Measurements from ENCODE around the gene CHCT1. TPM values are rescaled to one million over a fixed set of nuclear protein-coding genes. Genes with fewer than 3 reads are reported as not detected.

CHCT1 gene
- total RNA-seq, 1 donor from 2014 or later: not detected

GRCh38 chr17:60403962-60404361 lies 18.3 kb upstream of the CHCT1 start:
- H3K4me1 Mint-ChIP-seq (ENCODE audit: low read depth): peaks cover 5% of the 10 kb centered on the region
- no peak overlapping the region for H3K4me3 Mint-ChIP-seq (ENCODE audit: unreplicated experiment)
- no peak for DNase-seq (ENCODE audit: low spot score)
- no peak for TF ChIP-seq CTCF (IDR thresholded peaks at IDR 0.05)
- no peaks in the 10 kb centered on the region for H3K36me3 Mint-ChIP-seq (ENCODE audit: low read depth)
- H3K9me3 Mint-ChIP-seq (ENCODE audit: low read depth): no peaks in the 10 kb centered on the region
- no peak overlapping the region for H3K27ac Mint-ChIP-seq (ENCODE audit: unreplicated experiment)
- H3K27me3 Mint-ChIP-seq (ENCODE audit: low read depth): no peaks in the 10 kb centered on the region

GRCh38 chr17:60406887-60407286 lies 15.4 kb upstream of the CHCT1 start:
- Mint-ChIP-seq H3K27ac (ENCODE audit: unreplicated experiment) (no peak overlapping the region), H3K27me3 (ENCODE audit: low read depth) (no peaks in the 10 kb centered on the region), H3K4me1 (ENCODE audit: low read depth) (peaks cover 5% of the 10 kb centered on the region), H3K36me3 (ENCODE audit: low read depth) (no peaks in the 10 kb centered on the region), H3K9me3 (ENCODE audit: low read depth) (no peaks in the 10 kb centered on the region), H3K4me3 (ENCODE audit: unreplicated experiment) (no peak overlapping the region)
- DNase-seq (ENCODE audit: low spot score): no peak
- no peak for TF ChIP-seq CTCF (IDR thresholded peaks at IDR 0.05)

- Mint-ChIP-seq H3K27ac (ENCODE audit: unreplicated experiment) (no peak overlapping the region), H3K4me1 (ENCODE audit: low read depth) (no peaks in the 10 kb centered on the region), H3K36me3 (ENCODE audit: low read depth) (no peaks in the 10 kb centered on the region), H3K27me3 (ENCODE audit: low read depth) (no peaks in the 10 kb centered on the region), H3K9me3 (ENCODE audit: low read depth) (no peaks in the 10 kb centered on the region), H3K4me3 (ENCODE audit: unreplicated experiment) (no peak overlapping the region)
- DNase-seq (ENCODE audit: low spot score): no peak
- TF ChIP-seq CTCF (IDR thresholded peaks at IDR 0.05): no peak
Observed at GRCh38 chr17:60410001-60410400, 12.3 kb upstream of the CHCT1 start.

GRCh38 chr17:60412701-60413100 lies 9.6 kb upstream of the CHCT1 start:
- Mint-ChIP-seq H3K27ac (ENCODE audit: unreplicated experiment) (no peak overlapping the region), H3K27me3 (ENCODE audit: low read depth) (no peaks in the 10 kb centered on the region), H3K36me3 (ENCODE audit: low read depth) (no peaks in the 10 kb centered on the region), H3K9me3 (ENCODE audit: low read depth) (no peaks in the 10 kb centered on the region), H3K4me1 (ENCODE audit: low read depth) (no peaks in the 10 kb centered on the region), H3K4me3 (ENCODE audit: unreplicated experiment) (no peak overlapping the region)
- no peak for DNase-seq (ENCODE audit: low spot score)
- TF ChIP-seq CTCF (IDR thresholded peaks at IDR 0.05): no peak

GRCh38 chr17:60415146-60415545 lies 7.1 kb upstream of the CHCT1 start:
- DNase-seq (ENCODE audit: low spot score): no peak
- H3K27ac Mint-ChIP-seq (ENCODE audit: unreplicated experiment): no peak overlapping the region
- no peaks in the 10 kb centered on the region for H3K9me3 Mint-ChIP-seq (ENCODE audit: low read depth)
- H3K36me3 Mint-ChIP-seq (ENCODE audit: low read depth): no peaks in the 10 kb centered on the region
- no peak overlapping the region for H3K4me3 Mint-ChIP-seq (ENCODE audit: unreplicated experiment)
- no peaks in the 10 kb centered on the region for H3K4me1 Mint-ChIP-seq (ENCODE audit: low read depth)
- no peak for TF ChIP-seq CTCF (IDR thresholded peaks at IDR 0.05)
- no peaks in the 10 kb centered on the region for H3K27me3 Mint-ChIP-seq (ENCODE audit: low read depth)
